GM21381 (cell line): ENCODE data around the gene ENTPD6.
"Not testable (repeated sequence)": the region's sequence is repeated elsewhere in the genome, so short reads cannot be mapped to it uniquely, and the experiment has no call there.

Experiments used
- ATAC-seq: cut with Tn5 transposase; IDR thresholded peaks from one replicate; pipeline ENCODE4 v1.9.1; 2021; ENCODE audit warnings: mild to moderate bottlenecking, moderate library complexity; ENCODE audit not compliant: unreplicated experiment

ENTPD6 gene

GRCh38 chr20:25239387-25240370 lies 44.2 kb downstream of the ENTPD6 start:
- peak; percentile 52 for ATAC-seq

GRCh38 chr20:25240851-25241658 lies 45.5 kb downstream of the ENTPD6 start:
- ATAC-seq, result not testable (repeated sequence)

- ATAC-seq, result not testable (repeated sequence)
Observed at GRCh38 chr20:25241659-25241955, 46.1 kb downstream of the ENTPD6 start.

- no peak for ATAC-seq
Observed at GRCh38 chr20:25242231-25242630, 46.7 kb downstream of the ENTPD6 start.

GRCh38 chr20:25243416-25243979 lies 48.0 kb downstream of the ENTPD6 start:
- ATAC-seq, result no peak

- ATAC-seq, result no peak
Observed at GRCh38 chr20:25244976-25245375, 49.5 kb downstream of the ENTPD6 start.

- no peak for ATAC-seq
Observed at GRCh38 chr20:25245461-25245860, 49.9 kb downstream of the ENTPD6 start.

GRCh38 chr20:25246182-25246999 lies 50.9 kb downstream of the ENTPD6 start:
- ATAC-seq, result no peak

GRCh38 chr20:25247000-25247517 lies 51.5 kb downstream of the ENTPD6 start:
- no peak for ATAC-seq

- ATAC-seq, result peak; percentile 39
Observed at GRCh38 chr20:25247518-25247955, 52.0 kb downstream of the ENTPD6 start.

GRCh38 chr20:25247956-25248785 lies 52.7 kb downstream of the ENTPD6 start, which contains the start of gene PYGB:
Gene PYGB (plus strand): TSS chr20:25248085. CDS start chr20:25248179, 94 bp downstream.
- peak; percentile 67 for ATAC-seq

- no peak for ATAC-seq
Observed at GRCh38 chr20:25248786-25249172, 53.3 kb downstream of the ENTPD6 start.

- ATAC-seq, result no peak
Observed at GRCh38 chr20:25249198-25249931, 53.9 kb downstream of the ENTPD6 start.

GRCh38 chr20:25250508-25250907 lies 55.0 kb downstream of the ENTPD6 start:
- ATAC-seq, result no peak

GRCh38 chr20:25251019-25251418 lies 55.5 kb downstream of the ENTPD6 start:
- ATAC-seq, result no peak

GRCh38 chr20:25251558-25251957 lies 56.0 kb downstream of the ENTPD6 start:
- ATAC-seq, result no peak

- no peak for ATAC-seq
Observed at GRCh38 chr20:25252230-25252651, 56.7 kb downstream of the ENTPD6 start.

- ATAC-seq, result no peak
Observed at GRCh38 chr20:25252686-25253421, 57.3 kb downstream of the ENTPD6 start.
